ENCODE measurements around the gene COLEC12. TPM values are rescaled to one million over a fixed set of nuclear protein-coding genes. Genes with fewer than 3 reads are reported as not detected.
"Not testable (repeated sequence)": the region's sequence is repeated elsewhere in the genome, so short reads cannot be mapped to it uniquely, and the experiment has no call there.

The COLEC12 gene
- total RNA-seq, 1 donor, result 0.21 TPM

GRCh38 chr18:320155-320554 lies 180.3 kb downstream of the COLEC12 start:
- Histone ChIP-seq H3K9me3 (ENCODE audit: low read depth, low read length) (no peaks in the 10 kb centered on the region), H3K27me3 (ENCODE audit: insufficient read depth, low read length) (no peaks in the 10 kb centered on the region), H3K4me3 (ENCODE audit: low read length) (no peak overlapping the region), H3K4me1 (ENCODE audit: insufficient read depth, low read length) (peaks cover 19% of the 10 kb centered on the region)

GRCh38 chr18:319720-320119 lies 180.8 kb downstream of the COLEC12 start:
- Histone ChIP-seq H3K4me3 (ENCODE audit: low read length) (no peak overlapping the region), H3K9me3 (ENCODE audit: low read depth, low read length) (no peaks in the 10 kb centered on the region), H3K27me3 (ENCODE audit: insufficient read depth, low read length) (no peaks in the 10 kb centered on the region), H3K4me1 (ENCODE audit: insufficient read depth, low read length) (peaks cover 19% of the 10 kb centered on the region)

GRCh38 chr18:318791-319291 lies 181.7 kb downstream of the COLEC12 start:
- no peak overlapping the region for H3K4me3 ChIP-seq (ENCODE audit: low read length)
- peaks cover 18% of the 10 kb centered on the region for H3K4me1 ChIP-seq (ENCODE audit: insufficient read depth, low read length)
- H3K27me3 ChIP-seq (ENCODE audit: insufficient read depth, low read length), result no peaks in the 10 kb centered on the region
- no peaks in the 10 kb centered on the region for H3K9me3 ChIP-seq (ENCODE audit: low read depth, low read length)

- no peak overlapping the region for H3K4me3 ChIP-seq (ENCODE audit: low read length)
- no peaks in the 10 kb centered on the region for H3K9me3 ChIP-seq (ENCODE audit: low read depth, low read length)
- no peaks in the 10 kb centered on the region for H3K27me3 ChIP-seq (ENCODE audit: insufficient read depth, low read length)
- peaks cover 7% of the 10 kb centered on the region for H3K4me1 ChIP-seq (ENCODE audit: insufficient read depth, low read length)
These were observed 182.9 kb downstream of the COLEC12 start for GRCh38 chr18:317618-318017.

- Histone ChIP-seq H3K4me3 (ENCODE audit: low read length) (no peak overlapping the region), H3K27me3 (ENCODE audit: insufficient read depth, low read length) (no peaks in the 10 kb centered on the region), H3K4me1 (ENCODE audit: insufficient read depth, low read length) (no peaks in the 10 kb centered on the region), H3K9me3 (ENCODE audit: low read depth, low read length) (no peaks in the 10 kb centered on the region)
These were observed 184.1 kb downstream of the COLEC12 start for GRCh38 chr18:316393-316792.

GRCh38 chr18:313931-314330 lies 186.6 kb downstream of the COLEC12 start:
- H3K9me3 ChIP-seq (ENCODE audit: low read depth, low read length), result no peaks in the 10 kb centered on the region
- H3K27me3 ChIP-seq (ENCODE audit: insufficient read depth, low read length), result no peaks in the 10 kb centered on the region
- H3K4me1 ChIP-seq (ENCODE audit: insufficient read depth, low read length), result no peaks in the 10 kb centered on the region
- no peak overlapping the region for H3K4me3 ChIP-seq (ENCODE audit: low read length)

- H3K4me3 ChIP-seq (ENCODE audit: low read length), result no peak overlapping the region
- H3K27me3 ChIP-seq (ENCODE audit: insufficient read depth, low read length), result no peaks in the 10 kb centered on the region
- H3K4me1 ChIP-seq (ENCODE audit: insufficient read depth, low read length), result no peaks in the 10 kb centered on the region
- H3K9me3 ChIP-seq (ENCODE audit: low read depth, low read length), result no peaks in the 10 kb centered on the region
These were observed 188.1 kb downstream of the COLEC12 start for GRCh38 chr18:312415-312814.

GRCh38 chr18:310042-310441 lies 190.5 kb downstream of the COLEC12 start:
- Histone ChIP-seq H3K4me1 (ENCODE audit: insufficient read depth, low read length) (no peaks in the 10 kb centered on the region), H3K27me3 (ENCODE audit: insufficient read depth, low read length) (no peaks in the 10 kb centered on the region), H3K4me3 (ENCODE audit: low read length) (no peak overlapping the region), H3K9me3 (ENCODE audit: low read depth, low read length) (no peaks in the 10 kb centered on the region)

GRCh38 chr18:308086-308485 lies 192.4 kb downstream of the COLEC12 start:
- H3K27me3 ChIP-seq (ENCODE audit: insufficient read depth, low read length); H3K9me3 ChIP-seq (ENCODE audit: low read depth, low read length); H3K4me3 ChIP-seq (ENCODE audit: low read length); H3K4me1 ChIP-seq (ENCODE audit: insufficient read depth, low read length): not testable (repeated sequence)

GRCh38 chr18:306608-307255 lies 193.8 kb downstream of the COLEC12 start:
- H3K27me3 ChIP-seq (ENCODE audit: insufficient read depth, low read length), result no peaks in the 10 kb centered on the region
- no peaks in the 10 kb centered on the region for H3K9me3 ChIP-seq (ENCODE audit: low read depth, low read length)
- no peak overlapping the region for H3K4me3 ChIP-seq (ENCODE audit: low read length)
- no peaks in the 10 kb centered on the region for H3K4me1 ChIP-seq (ENCODE audit: insufficient read depth, low read length)

GRCh38 chr18:305003-305501 lies 195.4 kb downstream of the COLEC12 start:
- no peaks in the 10 kb centered on the region for H3K4me1 ChIP-seq (ENCODE audit: insufficient read depth, low read length)

GRCh38 chr18:303607-304006 lies 196.9 kb downstream of the COLEC12 start:
- Histone ChIP-seq H3K4me1 (ENCODE audit: insufficient read depth, low read length) (no peaks in the 10 kb centered on the region), H3K4me3 (ENCODE audit: low read length) (no peak overlapping the region), H3K27me3 (ENCODE audit: insufficient read depth, low read length) (no peaks in the 10 kb centered on the region), H3K9me3 (ENCODE audit: low read depth, low read length) (no peaks in the 10 kb centered on the region)

More at GRCh38 chr18:305003-305501, 195.4 kb downstream of the COLEC12 start:
- H3K9me3 ChIP-seq (ENCODE audit: low read depth, low read length), result no peaks in the 10 kb centered on the region
- H3K4me3 ChIP-seq (ENCODE audit: low read length), result no peak overlapping the region
- H3K27me3 ChIP-seq (ENCODE audit: insufficient read depth, low read length), result no peaks in the 10 kb centered on the region

- H3K27me3 ChIP-seq (ENCODE audit: insufficient read depth, low read length), result no peaks in the 10 kb centered on the region
- no peaks in the 10 kb centered on the region for H3K4me1 ChIP-seq (ENCODE audit: insufficient read depth, low read length)
- no peaks in the 10 kb centered on the region for H3K9me3 ChIP-seq (ENCODE audit: low read depth, low read length)
- no peak overlapping the region for H3K4me3 ChIP-seq (ENCODE audit: low read length)
These were observed 197.5 kb downstream of the COLEC12 start for GRCh38 chr18:303011-303410.

- H3K9me3 ChIP-seq (ENCODE audit: low read depth, low read length), result no peaks in the 10 kb centered on the region
- no peaks in the 10 kb centered on the region for H3K27me3 ChIP-seq (ENCODE audit: insufficient read depth, low read length)
- no peaks in the 10 kb centered on the region for H3K4me1 ChIP-seq (ENCODE audit: insufficient read depth, low read length)
- H3K4me3 ChIP-seq (ENCODE audit: low read length), result no peak overlapping the region
These were observed 198.4 kb downstream of the COLEC12 start for GRCh38 chr18:302097-302496.

GRCh38 chr18:297936-298335 lies 202.6 kb downstream of the COLEC12 start:
- Histone ChIP-seq H3K4me3 (ENCODE audit: low read length) (no peak overlapping the region), H3K9me3 (ENCODE audit: low read depth, low read length) (no peaks in the 10 kb centered on the region), H3K4me1 (ENCODE audit: insufficient read depth, low read length) (no peaks in the 10 kb centered on the region), H3K27me3 (ENCODE audit: insufficient read depth, low read length) (no peaks in the 10 kb centered on the region)
